ENCODE data around the gene UBTD1. TPM values are rescaled to one million over a fixed set of nuclear protein-coding genes. Genes with fewer than 3 reads are reported as not detected.

UBTD1 gene
- total RNA-seq (100 to 1,000 TPM; 111 to 143 TPM), polyA plus RNA-seq (ENCODE audit: insufficient read depth, low read depth, low replicate concordance) (74.1 TPM)
- long read RNA-seq, donor 1, transcript UBTD1-201 (3 exons, 1,706 nt) = major isoform, 13 of 13 reads
- long read RNA-seq, donor 1, partial matches to known transcripts = 0 of 13 reads
- long read RNA-seq, donor 1, other reads (novel, unspliced or antisense) = 0 of 13 reads
- long read RNA-seq, donor 2, transcript UBTD1-201 (3 exons, 1,706 nt) = major isoform, 12 of 12 reads
- long read RNA-seq, donor 2, partial matches to known transcripts = 0 of 12 reads
- long read RNA-seq, donor 2, other reads (novel, unspliced or antisense) = 0 of 12 reads

GRCh38 chr10:97498841-97499560, at the start of gene UBTD1:
UBTD1 (plus strand) TSS chr10:97498924; CDS start chr10:97499204, 280 bp downstream.
- H3K9me3 ChIP-seq = no peaks in the 10 kb centered on the region
- peaks cover 23% of the 10 kb centered on the region for H3K4me1 ChIP-seq
- H3K27ac ChIP-seq = peak within 1 kb of the TSS; percentile 93 to 96
- intact Hi-C loops (cut with DNase I; ENCODE audit: low total_unique reads) = no loop called here
- H3K27me3 ChIP-seq = no peaks in the 10 kb centered on the region
- H3K4me3 ChIP-seq = peak within 1 kb of the TSS; percentile 91 to 96
- peak; percentile 57 for DNase-seq
- TF ChIP-seq CTCF (IDR thresholded peaks at IDR 0.05) (no peak), POLR2A (IDR thresholded peaks at IDR 0.05) (peak; percentile 6)
- 0% methylated on average over 6 to 30 of the region's 66 CpGs for WGBS, 2 donors
- H3K36me3 ChIP-seq (ENCODE audit: low read depth, missing control alignments) = no peaks in the 10 kb centered on the region

- Histone ChIP-seq H3K36me3 (ENCODE audit: low read depth, missing control alignments) (no peaks in the 10 kb centered on the region), H3K4me1 (peaks cover 15% of the 10 kb centered on the region), H3K27me3 (no peaks in the 10 kb centered on the region), H3K9me3 (no peaks in the 10 kb centered on the region), H3K27ac (no peak overlapping the region), H3K4me3 (no peak overlapping the region)
- DNase-seq = no peak
- WGBS, 2 donors = 0 to 68% methylated on average over 1 to 2 of the region's 2 CpGs
- intact Hi-C loops (cut with DNase I; ENCODE audit: low total_unique reads) = no loop called here
- TF ChIP-seq CTCF (IDR thresholded peaks at IDR 0.05) (no peak), POLR2A (IDR thresholded peaks at IDR 0.05) (no peak)
These were observed 47.9 kb upstream of the UBTD1 start for GRCh38 chr10:97450828-97451227.

GRCh38 chr10:97451605-97452004, 47.1 kb upstream of the UBTD1 start:
- WGBS, 2 donors = 96 to 98% methylated on average over 11 to 17 of the region's 17 CpGs
- intact Hi-C loops (cut with DNase I; ENCODE audit: low total_unique reads) = no loop called here

GRCh38 chr10:97452352-97452751, 46.4 kb upstream of the UBTD1 start:
- intact Hi-C loops (cut with DNase I; ENCODE audit: low total_unique reads) = no loop called here
- no peak for DNase-seq
- no peak overlapping the region for H3K4me3 ChIP-seq
- TF ChIP-seq CTCF (IDR thresholded peaks at IDR 0.05) = no peak
- TF ChIP-seq POLR2A (IDR thresholded peaks at IDR 0.05) = no peak
- no peaks in the 10 kb centered on the region for H3K9me3 ChIP-seq
- H3K27ac ChIP-seq = no peak overlapping the region
- H3K27me3 ChIP-seq = no peaks in the 10 kb centered on the region
- H3K36me3 ChIP-seq (ENCODE audit: low read depth, missing control alignments) = no peaks in the 10 kb centered on the region
- H3K4me1 ChIP-seq = peaks cover 10% of the 10 kb centered on the region
- WGBS, 2 donors = 90 to 93% methylated on average over 4 to 6 of the region's 6 CpGs

More at GRCh38 chr10:97451605-97452004, 47.1 kb upstream of the UBTD1 start:
- no peak for DNase-seq
- Histone ChIP-seq H3K27me3 (no peaks in the 10 kb centered on the region), H3K4me1 (peaks cover 15% of the 10 kb centered on the region), H3K4me3 (no peak overlapping the region), H3K27ac (no peak overlapping the region), H3K9me3 (no peaks in the 10 kb centered on the region), H3K36me3 (ENCODE audit: low read depth, missing control alignments) (no peaks in the 10 kb centered on the region)
- TF ChIP-seq CTCF (IDR thresholded peaks at IDR 0.05) (no peak), POLR2A (IDR thresholded peaks at IDR 0.05) (no peak)
